ENCODE data around the gene CFAP52. TPM values are rescaled to one million over a fixed set of nuclear protein-coding genes. Genes with fewer than 3 reads are reported as not detected.
"Not testable (repeated sequence)": the region's sequence is repeated elsewhere in the genome, so short reads cannot be mapped to it uniquely, and the experiment has no call there.

The CFAP52 gene
- total and polyA plus RNA-seq, 2 of the 13 experiments (the other 11 are each of a cell fraction or from before 2014, with no cell fraction given), result not detected

DNA sequence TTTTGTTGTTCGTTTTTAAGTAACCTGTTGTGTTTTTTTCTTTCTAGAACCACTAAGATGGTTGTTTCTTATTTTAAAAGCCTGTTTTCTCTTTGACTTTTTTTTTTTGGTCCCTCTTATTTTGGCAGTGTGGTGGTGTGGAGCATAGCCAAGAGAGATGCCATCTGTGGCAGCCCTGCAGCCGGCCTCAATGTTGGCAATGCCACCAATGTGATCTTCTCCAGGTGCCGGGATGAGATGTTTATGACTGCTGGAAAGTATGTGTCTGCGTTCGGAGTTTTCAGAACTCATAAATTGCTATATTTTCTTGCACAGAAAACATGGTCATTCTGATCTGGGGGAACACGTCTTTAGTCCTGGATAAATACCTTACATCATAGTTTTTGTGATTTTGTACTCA, 17.6 kb downstream of the CFAP52 start (continued):
- TF ChIP-seq, protein P1, sequence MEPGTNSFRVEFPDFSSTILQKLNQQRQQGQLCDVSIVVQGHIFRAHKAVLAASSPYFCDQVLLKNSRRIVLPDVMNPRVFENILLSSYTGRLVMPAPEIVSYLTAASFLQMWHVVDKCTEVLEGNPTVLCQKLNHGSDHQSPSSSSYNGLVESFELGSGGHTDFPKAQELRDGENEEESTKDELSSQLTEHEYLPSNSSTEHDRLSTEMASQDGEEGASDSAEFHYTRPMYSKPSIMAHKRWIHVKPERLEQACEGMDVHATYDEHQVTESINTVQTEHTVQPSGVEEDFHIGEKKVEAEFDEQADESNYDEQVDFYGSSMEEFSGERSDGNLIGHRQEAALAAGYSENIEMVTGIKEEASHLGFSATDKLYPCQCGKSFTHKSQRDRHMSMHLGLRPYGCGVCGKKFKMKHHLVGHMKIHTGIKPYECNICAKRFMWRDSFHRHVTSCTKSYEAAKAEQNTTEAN (CRISPR knock-in tag; conservative IDR thresholded peaks at IDR 0.05), result no peak
- no peak for TF ChIP-seq SPEN (CRISPR knock-in tag; IDR thresholded peaks at IDR 0.05; ENCODE audit: low read depth)
- no peak for TF ChIP-seq MYC (CRISPR knock-in tag; IDR thresholded peaks at IDR 0.05; ENCODE audit: borderline replicate concordance)
- TF ChIP-seq NR2F2 (IDR thresholded peaks at IDR 0.05; ENCODE audit: borderline replicate concordance, low read depth), result no peak
- TF ChIP-seq ZBTB34 (CRISPR knock-in tag; IDR thresholded peaks at IDR 0.05), result no peak
- TF ChIP-seq HDAC2 (CRISPR knock-in tag; IDR thresholded peaks at IDR 0.05), result no peak
- TF ChIP-seq SRY (CRISPR knock-in tag; IDR thresholded peaks at IDR 0.05), result no peak
- TF ChIP-seq ZNF317 (CRISPR knock-in tag; IDR thresholded peaks at IDR 0.05), result no peak

DNA sequence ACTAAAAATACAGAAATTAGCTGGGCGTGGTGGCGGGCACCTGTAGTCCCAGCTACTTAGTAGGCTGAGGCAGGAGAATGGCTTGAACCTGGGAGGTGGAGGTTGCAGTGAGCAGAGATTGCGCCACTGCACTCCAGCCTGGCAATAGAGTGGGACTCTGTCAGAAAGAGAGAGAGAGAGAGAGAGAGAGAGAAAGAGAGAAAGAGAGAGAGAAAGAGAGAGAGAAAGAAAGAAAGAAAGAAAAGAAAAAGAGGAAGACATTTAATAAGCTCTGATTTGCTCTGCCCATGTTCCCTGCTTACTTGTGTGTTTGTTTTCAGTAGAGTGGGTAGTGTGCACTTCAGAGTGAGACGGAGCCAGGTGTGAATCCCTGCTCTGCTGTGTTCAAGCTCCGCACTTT, 21.2 kb downstream of the CFAP52 start:
- H3K4me2 ChIP-seq (ENCODE audit: low read depth, low read length); H3K27ac ChIP-seq (ENCODE audit: extremely low read length, insufficient read depth, low read length); in situ Hi-C loops (cut with HindIII; ENCODE audit: extremely low pct_ligation_motif_present, low pct_unique_long_range_greater_than_20kb); BruUV-seq (replicated peaks); POLR2A ChIA-PET; DNase-seq (ENCODE audit: low spot score); FAIRE-seq; H3K4me3 ChIP-seq (replicated peaks in 1 of 3; ENCODE audit: insufficient read depth in 1 of 3, low read depth in 2 of 3, low read length in 3 of 3); H3K27me3 ChIP-seq (ENCODE audit: control insufficient read depth in 1 of 2, insufficient read depth in 2 of 2, low read length in 2 of 2); H3K9ac ChIP-seq (ENCODE audit: insufficient read depth, low read depth, low read length); H3K4me1 ChIP-seq (ENCODE audit: insufficient read depth, low read length); intact Hi-C loops (cut with micrococcal nuclease; ENCODE audit: unreplicated experiment); ATAC-seq; H2AFZ ChIP-seq (ENCODE audit: low read length); H3K9me3 ChIP-seq (ENCODE audit: low read length); H3K36me3 ChIP-seq (replicated peaks in 1 of 2; ENCODE audit: control insufficient read depth in 1 of 2, insufficient read depth in 2 of 2, low read length in 2 of 2); H3K79me2 ChIP-seq (ENCODE audit: insufficient read depth, low read length); H4K20me1 ChIP-seq (ENCODE audit: insufficient read depth, low read length); CTCF ChIA-PET (ENCODE audit: low intra/inter-chr PET ratio, low total read pairs): not testable (repeated sequence)
- 52% methylated on average over 5 of the region's 5 CpGs for WGBS (ENCODE audit: low lambda C conversion rate)
